ENCODE data around the gene TUBB6. TPM values are rescaled to one million over a fixed set of nuclear protein-coding genes. Genes with fewer than 3 reads are reported as not detected.

TUBB6 gene
- total and polyA plus RNA-seq, 7 experiments from 2014 or later: 0.70 to 16.5 (median 3.2) TPM

GRCh38 chr18:12276736-12277554 is 31.1 kb upstream of the TUBB6 start:
- Mint-ChIP-seq H3K4me1 (peaks cover 0 to 7% (median 0%) of the 10 kb centered on the region in 7 donors), H3K27ac (no peak overlapping the region), H3K9me3 (no peaks in the 10 kb centered on the region), H3K4me3 (no peak overlapping the region), H3K27me3 (peaks cover 0 to 32% (median 13%) of the 10 kb centered on the region in 5 donors), H3K36me3 (no peaks in the 10 kb centered on the region)
- H3K27me3 ChIP-seq (ENCODE audit: control insufficient read depth in 2 of 2, insufficient read depth in 2 of 2, low read length in 2 of 2): no peaks in the 10 kb centered on the region
- H3K36me3 ChIP-seq (ENCODE audit: control insufficient read depth in 2 of 3, insufficient read depth in 3 of 3, low read length in 3 of 3): no peaks in the 10 kb centered on the region
- no peak for ATAC-seq
- intact Hi-C loops (cut with micrococcal nuclease): no loop called here
- no peaks in the 10 kb centered on the region for H3K4me1 ChIP-seq (ENCODE audit: control insufficient read depth in 2 of 2, insufficient read depth in 2 of 2, low read length in 2 of 2)
- POLR2A ChIA-PET: no interaction called here
- CTCF ChIA-PET: no interaction called here
- no peak for DNase-seq
- no peaks in the 10 kb centered on the region for H3K9me3 ChIP-seq (ENCODE audit: control insufficient read depth in 2 of 3, low read length in 3 of 3)
- H3K4me3 ChIP-seq (ENCODE audit: low read length): no peak overlapping the region
- no peak overlapping the region for H3K27ac ChIP-seq (ENCODE audit: low read depth, low read length)

- no peaks in the 10 kb centered on the region for H3K36me3 Mint-ChIP-seq
- no peak for ATAC-seq
- ChIA-PET CTCF (no interaction called here), POLR2A (no interaction called here)
- DNase-seq: no peak
- intact Hi-C loops (cut with micrococcal nuclease): no loop called here
- no peak overlapping the region for H3K4me3 Mint-ChIP-seq
- Histone ChIP-seq H3K9me3 (ENCODE audit: control insufficient read depth in 2 of 3, low read length in 3 of 3) (no peaks in the 10 kb centered on the region), H3K4me3 (ENCODE audit: low read length) (no peak overlapping the region), H3K36me3 (ENCODE audit: control insufficient read depth in 2 of 3, insufficient read depth in 3 of 3, low read length in 3 of 3) (no peaks in the 10 kb centered on the region), H3K27me3 (ENCODE audit: control insufficient read depth in 2 of 2, insufficient read depth in 2 of 2, low read length in 2 of 2) (no peaks in the 10 kb centered on the region), H3K27ac (ENCODE audit: low read depth, low read length) (no peak overlapping the region), H3K4me1 (ENCODE audit: control insufficient read depth in 2 of 2, insufficient read depth in 2 of 2, low read length in 2 of 2) (no peaks in the 10 kb centered on the region)
- peaks cover 0 to 39% (median 7%) of the 10 kb centered on the region in 5 donors for H3K27me3 Mint-ChIP-seq
- peaks cover 0 to 3% (median 0%) of the 10 kb centered on the region in 7 donors for H3K4me1 Mint-ChIP-seq
- H3K27ac Mint-ChIP-seq: no peak overlapping the region
- H3K9me3 Mint-ChIP-seq: no peaks in the 10 kb centered on the region
Measured at GRCh38 chr18:12278215-12278671, 29.8 kb upstream of the TUBB6 start.

- H3K27me3 Mint-ChIP-seq: peaks cover 2 to 39% (median 7%) of the 10 kb centered on the region in 5 donors
- intact Hi-C loops (cut with micrococcal nuclease): no loop called here
- Histone ChIP-seq H3K4me3 (ENCODE audit: low read length) (no peak overlapping the region), H3K36me3 (ENCODE audit: control insufficient read depth in 2 of 3, insufficient read depth in 3 of 3, low read length in 3 of 3) (no peaks in the 10 kb centered on the region), H3K27ac (ENCODE audit: low read depth, low read length) (no peak overlapping the region), H3K9me3 (ENCODE audit: control insufficient read depth in 2 of 3, low read length in 3 of 3) (no peaks in the 10 kb centered on the region), H3K27me3 (ENCODE audit: control insufficient read depth in 2 of 2, insufficient read depth in 2 of 2, low read length in 2 of 2) (no peaks in the 10 kb centered on the region), H3K4me1 (ENCODE audit: control insufficient read depth in 2 of 2, insufficient read depth in 2 of 2, low read length in 2 of 2) (no peaks in the 10 kb centered on the region)
- no peak overlapping the region for H3K4me3 Mint-ChIP-seq
- ChIA-PET CTCF (no interaction called here), POLR2A (no interaction called here)
- H3K9me3 Mint-ChIP-seq: no peaks in the 10 kb centered on the region
- DNase-seq: no peak
- ATAC-seq: no peak
- no peaks in the 10 kb centered on the region for H3K4me1 Mint-ChIP-seq
- no peaks in the 10 kb centered on the region for H3K36me3 Mint-ChIP-seq
- H3K27ac Mint-ChIP-seq: no peak overlapping the region
Measured at GRCh38 chr18:12278741-12279682, 29.0 kb upstream of the TUBB6 start.

GRCh38 chr18:12279781-12280531 is 28.1 kb upstream of the TUBB6 start:
- H3K27ac Mint-ChIP-seq: no peak overlapping the region
- H3K36me3 Mint-ChIP-seq: no peaks in the 10 kb centered on the region
- ChIA-PET CTCF (interaction anchor here (0.6 kb wide), 1 partner anchor 34 kb away, joined by 3 read pairs; no protein-coding TSS in a partner anchor), POLR2A (no interaction called here)
- ATAC-seq (no peak), DNase-seq (no peak)
- intact Hi-C loops (cut with micrococcal nuclease): no loop called here
- H3K4me1 ChIP-seq (ENCODE audit: control insufficient read depth in 2 of 2, insufficient read depth in 2 of 2, low read length in 2 of 2): no peaks in the 10 kb centered on the region
- H3K9me3 ChIP-seq (ENCODE audit: control insufficient read depth in 2 of 3, low read length in 3 of 3): no peaks in the 10 kb centered on the region
- H3K27me3 Mint-ChIP-seq: peaks cover 4 to 37% (median 14%) of the 10 kb centered on the region in 5 donors
- no peak overlapping the region for H3K27ac ChIP-seq (ENCODE audit: low read depth, low read length)
- H3K27me3 ChIP-seq (ENCODE audit: control insufficient read depth in 2 of 2, insufficient read depth in 2 of 2, low read length in 2 of 2): no peaks in the 10 kb centered on the region
- H3K4me3 ChIP-seq (ENCODE audit: low read length): no peak overlapping the region
- no peak overlapping the region for H3K4me3 Mint-ChIP-seq
- no peaks in the 10 kb centered on the region for H3K4me1 Mint-ChIP-seq
- H3K36me3 ChIP-seq (ENCODE audit: control insufficient read depth in 2 of 3, insufficient read depth in 3 of 3, low read length in 3 of 3): no peaks in the 10 kb centered on the region
- H3K9me3 Mint-ChIP-seq: no peaks in the 10 kb centered on the region

- Mint-ChIP-seq H3K4me1 (no peaks in the 10 kb centered on the region), H3K36me3 (no peaks in the 10 kb centered on the region), H3K4me3 (no peak overlapping the region), H3K27me3 (peaks cover 0 to 36% (median 15%) of the 10 kb centered on the region in 5 donors), H3K9me3 (no peaks in the 10 kb centered on the region), H3K27ac (no peak overlapping the region)
- no peaks in the 10 kb centered on the region for H3K27me3 ChIP-seq (ENCODE audit: control insufficient read depth in 2 of 2, insufficient read depth in 2 of 2, low read length in 2 of 2)
- no peak overlapping the region for H3K27ac ChIP-seq (ENCODE audit: low read depth, low read length)
- POLR2A ChIA-PET: no interaction called here
- no peaks in the 10 kb centered on the region for H3K9me3 ChIP-seq (ENCODE audit: control insufficient read depth in 2 of 3, low read length in 3 of 3)
- H3K4me1 ChIP-seq (ENCODE audit: control insufficient read depth in 2 of 2, insufficient read depth in 2 of 2, low read length in 2 of 2): no peaks in the 10 kb centered on the region
- intact Hi-C loops (cut with micrococcal nuclease): no loop called here
- DNase-seq (no peak), ATAC-seq (no peak)
- no peak overlapping the region for H3K4me3 ChIP-seq (ENCODE audit: low read length)
- CTCF ChIA-PET: no interaction called here
- no peaks in the 10 kb centered on the region for H3K36me3 ChIP-seq (ENCODE audit: control insufficient read depth in 2 of 3, insufficient read depth in 3 of 3, low read length in 3 of 3)
Measured at GRCh38 chr18:12281861-12282260, 26.2 kb upstream of the TUBB6 start.

GRCh38 chr18:12282442-12283039 is 25.5 kb upstream of the TUBB6 start:
- Histone ChIP-seq H3K36me3 (ENCODE audit: control insufficient read depth in 2 of 3, insufficient read depth in 3 of 3, low read length in 3 of 3) (no peaks in the 10 kb centered on the region), H3K4me3 (ENCODE audit: low read length) (no peak overlapping the region), H3K9me3 (ENCODE audit: control insufficient read depth in 2 of 3, low read length in 3 of 3) (no peaks in the 10 kb centered on the region), H3K27me3 (ENCODE audit: control insufficient read depth in 2 of 2, insufficient read depth in 2 of 2, low read length in 2 of 2) (no peaks in the 10 kb centered on the region), H3K4me1 (ENCODE audit: control insufficient read depth in 2 of 2, insufficient read depth in 2 of 2, low read length in 2 of 2) (no peaks in the 10 kb centered on the region), H3K27ac (ENCODE audit: low read depth, low read length) (no peak overlapping the region)
- Mint-ChIP-seq H3K27me3 (peaks cover 0 to 39% (median 14%) of the 10 kb centered on the region in 5 donors), H3K27ac (no peak overlapping the region), H3K4me3 (no peak overlapping the region), H3K9me3 (no peaks in the 10 kb centered on the region), H3K36me3 (no peaks in the 10 kb centered on the region), H3K4me1 (no peaks in the 10 kb centered on the region)
- DNase-seq (no peak), ATAC-seq (no peak)
- CTCF ChIA-PET: no interaction called here
- POLR2A ChIA-PET: no interaction called here
- intact Hi-C loops (cut with micrococcal nuclease): no loop called here
